CD8-positive, alpha-beta memory T cell (primary cell): ENCODE measurements around the gene ELAVL1. TPM values are rescaled to one million over a fixed set of nuclear protein-coding genes. Genes with fewer than 3 reads are reported as not detected.
A peak's percentile ranks its signal among the peaks of the same experiment; 100 is the strongest.

Source experiments
- CTCF ChIA-PET: fragments of 350-600 bp; sonication (Branson Sonifier 250); formaldehyde crosslinking; loops from one replicate; lab custom pipeline; 2021; ENCODE audit warnings: antibody characterized with exemption; lab: Charles Lee
- POLR2A ChIA-PET: fragments of 350-600 bp; sonication (Branson Sonifier 250); formaldehyde crosslinking; loops from one replicate; lab custom pipeline; 2021; ENCODE audit warnings: antibody characterized with exemption; lab: Charles Lee
- DNase-seq, 5 donors: peaks; one replicate each; pipeline versions ENCODE4 v3.0.0 to v3.0.0-alpha.2; 2020 to 2022; ENCODE audit warnings: mixed read lengths in 1 of 5
- H3K27ac ChIP-seq: one replicate; pipeline ENCODE4 v1.7.0; 2013; ENCODE audit warnings: low read depth, mild to moderate bottlenecking, low read length, moderate library complexity
- H3K27me3 ChIP-seq: 2 replicates; pipeline ENCODE4 v1.7.0; 2013; ENCODE audit warnings: low read length, mild to moderate bottlenecking; ENCODE audit not compliant: insufficient read depth, poor library complexity, severe bottlenecking
- H3K36me3 ChIP-seq: 2 replicates; pipeline ENCODE4 v1.7.0; 2013; ENCODE audit warnings: mild to moderate bottlenecking, low read length, moderate library complexity; ENCODE audit not compliant: insufficient read depth
- H3K4me1 ChIP-seq: 2 replicates; pipeline ENCODE4 v1.7.0; 2013; ENCODE audit warnings: mild to moderate bottlenecking, low read length, moderate library complexity; ENCODE audit not compliant: insufficient read depth
- H3K4me3 ChIP-seq: 2 replicates; pipeline ENCODE4 v1.7.0; 2013; ENCODE audit warnings: mild to moderate bottlenecking, low read length
- H3K9me3 ChIP-seq: 2 replicates; pipeline ENCODE4 v1.7.0; 2013; ENCODE audit warnings: mild to moderate bottlenecking, low read length
- H3K27ac Mint-ChIP-seq, 8 donors: one replicate each; pipeline ENCODE4 v1.8.0; 2020 to 2021; ENCODE audit warnings: mixed read lengths in 8 of 8, mild to moderate bottlenecking in 6 of 8, inconsistent platforms in 3 of 8, moderate library complexity in 3 of 8
- H3K27me3 Mint-ChIP-seq, 2 donors: one replicate each; pipeline ENCODE4 v1.8.0; 2020 to 2021; ENCODE audit warnings: mixed read lengths in 2 of 2, mild to moderate bottlenecking in 1 of 2, moderate library complexity in 1 of 2
- H3K36me3 Mint-ChIP-seq, 3 donors: one replicate each; pipeline ENCODE4 v1.8.0; 2020 to 2021; ENCODE audit warnings: mixed read lengths in 3 of 3, inconsistent platforms in 1 of 3, mild to moderate bottlenecking in 1 of 3
- H3K4me1 Mint-ChIP-seq, 3 donors: one replicate each; pipeline ENCODE4 v1.8.0; 2020 to 2021; ENCODE audit warnings: mixed read lengths in 3 of 3, inconsistent platforms in 1 of 3, mild to moderate bottlenecking in 1 of 3
- H3K4me3 Mint-ChIP-seq, 7 donors: one replicate each; pipeline ENCODE4 v1.8.0; 2020 to 2021; ENCODE audit warnings: mixed read lengths in 7 of 7, mild to moderate bottlenecking in 6 of 7, moderate library complexity in 4 of 7, inconsistent platforms in 2 of 7
- H3K9me3 Mint-ChIP-seq, 5 donors: one replicate each; pipeline ENCODE4 v1.8.0; 2020 to 2022; ENCODE audit warnings: mixed read lengths in 5 of 5, mild to moderate bottlenecking in 3 of 5, moderate library complexity in 2 of 5, inconsistent platforms in 1 of 5
- polyA plus RNA-seq: library from polyadenylated mRNA; unstranded; fragments of 300-500 nt; fragmentation: Illumina TruSeq; gene quantifications from one replicate; pipeline ENCODE4 v1.2.3, GENCODE V29; 2021
- total RNA-seq, 2 experiments: library from RNA; stranded (reverse); gene quantifications; one replicate each; pipeline ENCODE4 v1.2.3, GENCODE V29; 2021

ELAVL1 gene
- total and polyA plus RNA-seq, 3 experiments from 2014 or later: 63.3 to 164 (median 156) TPM

DNA sequence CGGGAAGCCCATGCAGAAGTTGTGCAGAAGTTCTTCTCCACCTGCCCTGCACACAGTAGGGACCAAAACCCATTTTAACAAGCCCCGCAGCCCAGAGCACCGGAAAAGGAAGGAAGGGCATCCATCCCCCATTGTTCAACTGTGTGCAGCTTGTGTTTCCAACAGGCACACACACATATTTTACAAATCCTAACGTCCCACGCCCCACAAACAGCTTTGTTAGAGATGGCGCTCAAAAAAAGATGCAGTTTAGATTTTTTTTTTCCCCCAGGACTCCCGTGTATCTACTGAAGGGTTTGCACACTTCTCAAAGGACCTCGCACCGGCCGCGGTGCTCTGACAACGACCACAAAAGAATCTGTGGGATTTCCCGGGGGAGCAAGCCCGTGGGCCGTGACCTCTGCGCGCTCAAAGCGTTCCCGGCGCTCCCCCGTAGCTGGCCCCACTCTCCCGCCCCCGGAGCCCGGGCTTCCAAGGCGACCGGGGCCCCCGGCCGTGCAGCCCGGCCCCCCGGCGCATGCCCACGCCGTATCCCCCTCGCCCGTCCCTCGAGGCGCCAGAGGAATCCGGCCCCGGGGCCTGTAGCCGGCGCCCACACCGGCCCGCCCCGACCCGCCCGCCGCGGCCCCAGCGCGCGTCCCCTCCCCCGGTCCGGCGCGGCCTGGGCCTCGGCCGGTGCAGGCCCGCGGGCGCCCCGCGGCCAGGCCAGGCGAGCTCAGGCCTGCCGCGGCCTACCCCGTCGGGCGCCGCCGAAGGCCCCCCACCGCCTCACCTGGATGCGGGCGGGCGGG is 523 bp downstream of the ELAVL1 start:
- H3K4me1 Mint-ChIP-seq: peaks cover 39 to 50% (median 45%) of the 10 kb centered on the region in 3 donors
- Histone ChIP-seq H3K4me1 (peaks cover 32% of the 10 kb centered on the region), H3K27me3 (no peaks in the 10 kb centered on the region), H3K9me3 (no peaks in the 10 kb centered on the region), H3K27ac (peak overlapping the region; percentile 48), H3K4me3 (peak overlapping the region; percentile 64), H3K36me3 (no peaks in the 10 kb centered on the region)
- ChIA-PET CTCF (interaction anchor here (3.8 kb wide), 1 partner anchor 60 kb away, joined by 20 read pairs; the partner anchor contains the start of gene TIMM44), POLR2A (interaction anchor here (1.0 to 2.6 kb wide), 3 partner anchors 61 to 143 kb away, joined by 3 to 9 read pairs (median 5); partner anchors contain the start of gene TIMM44)
- peak overlapping the region; percentile 85 to 98 (median 94) for H3K4me3 Mint-ChIP-seq
- peak in 2 of 5 donors; percentile 10 to 23 for DNase-seq
- H3K27me3 Mint-ChIP-seq: peaks cover 0 to 2% of the 10 kb centered on the region in 2 donors
- peaks cover 0 to 17% (median 0%) of the 10 kb centered on the region in 3 donors for H3K36me3 Mint-ChIP-seq
- H3K27ac Mint-ChIP-seq: peak overlapping the region; percentile 82 to 97 (median 90)
- H3K9me3 Mint-ChIP-seq: no peaks in the 10 kb centered on the region

DNA sequence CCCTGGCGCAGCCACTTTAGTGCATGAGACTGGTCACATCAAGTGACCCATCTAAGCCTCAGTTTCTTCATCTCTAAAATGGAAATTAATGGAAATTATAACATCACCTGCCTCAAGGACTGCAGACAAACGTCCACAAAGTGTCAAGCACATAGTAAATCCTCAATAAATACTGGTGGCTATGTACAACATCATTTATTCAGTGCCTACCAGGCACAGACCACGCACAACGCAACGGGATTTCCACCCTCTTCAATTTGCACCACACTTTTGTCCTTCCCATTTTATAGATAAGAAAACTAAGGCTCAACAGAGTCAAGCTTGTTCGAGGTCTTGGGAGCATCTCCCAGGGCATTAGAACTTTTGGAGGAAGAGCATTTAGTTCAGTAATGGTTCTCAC is 1.4 kb downstream of the ELAVL1 start:
- Mint-ChIP-seq H3K9me3 (no peaks in the 10 kb centered on the region), H3K27ac (peak overlapping the region; percentile 46 to 97 (median 86)), H3K4me3 (peak overlapping the region; percentile 85 to 98 (median 94)), H3K4me1 (peaks cover 43 to 55% (median 51%) of the 10 kb centered on the region in 3 donors), H3K27me3 (peaks cover 0 to 2% of the 10 kb centered on the region in 2 donors), H3K36me3 (peaks cover 0 to 22% (median 2%) of the 10 kb centered on the region in 3 donors)
- ChIA-PET POLR2A (no interaction called here), CTCF (interaction anchor here (3.8 kb wide), 1 partner anchor 60 kb away, joined by 20 read pairs; the partner anchor contains the start of gene TIMM44)
- DNase-seq: no peak
- Histone ChIP-seq H3K9me3 (no peaks in the 10 kb centered on the region), H3K27me3 (no peaks in the 10 kb centered on the region), H3K4me1 (peaks cover 32% of the 10 kb centered on the region), H3K36me3 (no peaks in the 10 kb centered on the region), H3K4me3 (peak overlapping the region; percentile 64), H3K27ac (peak overlapping the region; percentile 48)

DNA sequence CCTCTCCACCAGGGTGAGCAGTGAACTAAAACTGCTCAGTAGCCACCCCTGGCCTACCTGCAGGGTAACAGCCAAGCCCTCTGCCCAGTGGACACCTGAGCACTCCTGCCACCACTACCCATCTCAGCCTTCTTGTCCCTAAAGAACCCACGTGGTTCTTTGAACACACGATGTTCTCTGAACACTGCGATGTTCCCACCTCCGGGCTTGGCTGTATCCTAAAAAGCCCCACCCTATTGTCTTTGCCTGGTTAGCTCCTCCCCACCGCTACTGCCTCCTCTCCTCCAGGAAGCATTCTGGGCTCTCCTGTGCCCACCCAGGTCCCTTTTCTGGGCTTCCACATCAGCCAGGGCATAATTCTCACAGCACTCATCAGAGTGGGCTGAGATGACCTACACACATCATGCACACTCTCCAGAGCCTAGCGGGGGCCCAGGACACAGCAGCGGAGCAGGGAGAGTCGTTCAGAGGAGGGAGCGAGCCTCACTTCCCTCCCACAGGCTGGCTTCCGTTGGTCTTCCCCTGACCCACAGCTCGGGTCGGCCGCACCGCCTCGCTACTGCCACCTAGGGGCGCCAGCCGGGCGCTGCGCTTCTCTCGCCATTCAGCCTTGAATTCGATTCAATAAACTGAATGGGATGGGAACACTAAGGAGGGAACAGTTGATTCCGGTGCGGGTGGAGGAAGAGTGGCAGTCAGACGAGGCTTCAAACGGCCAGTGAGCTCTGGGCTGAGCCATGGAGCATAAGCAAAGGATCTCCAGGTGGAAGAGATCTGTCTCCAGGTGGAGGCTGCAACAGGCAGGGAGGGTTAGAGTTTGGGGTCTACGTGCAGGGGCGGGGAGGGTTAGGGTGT is 3.2 kb downstream of the ELAVL1 start:
- Histone ChIP-seq H3K4me3 (peak overlapping the region; percentile 54), H3K4me1 (peaks cover 42% of the 10 kb centered on the region), H3K9me3 (no peaks in the 10 kb centered on the region), H3K27ac (peak overlapping the region; percentile 45), H3K36me3 (no peaks in the 10 kb centered on the region), H3K27me3 (no peaks in the 10 kb centered on the region)
- peaks cover 46 to 68% (median 61%) of the 10 kb centered on the region in 3 donors for H3K4me1 Mint-ChIP-seq
- H3K9me3 Mint-ChIP-seq: no peaks in the 10 kb centered on the region
- H3K36me3 Mint-ChIP-seq: peaks cover 0 to 27% (median 2%) of the 10 kb centered on the region in 3 donors
- ChIA-PET CTCF (interaction anchor here (0.9 to 3.0 kb wide), 11 partner anchors 10 to 193 kb away, joined by 3 to 28 read pairs (median 4); partner anchors contain the start of genes SNAPC2 and TIMM44), POLR2A (interaction anchor here (0.6 to 0.7 kb wide), 3 partner anchors 58 to 253 kb away, joined by 3 to 8 read pairs (median 5); no protein-coding TSS in a partner anchor)
- peaks cover 0 to 2% of the 10 kb centered on the region in 2 donors for H3K27me3 Mint-ChIP-seq
- DNase-seq: peak; percentile 45 to 76 (median 63)
- peak overlapping the region; percentile 69 to 87 (median 78) for H3K4me3 Mint-ChIP-seq
- peak overlapping the region; percentile 79 to 93 (median 88) for H3K27ac Mint-ChIP-seq

DNA sequence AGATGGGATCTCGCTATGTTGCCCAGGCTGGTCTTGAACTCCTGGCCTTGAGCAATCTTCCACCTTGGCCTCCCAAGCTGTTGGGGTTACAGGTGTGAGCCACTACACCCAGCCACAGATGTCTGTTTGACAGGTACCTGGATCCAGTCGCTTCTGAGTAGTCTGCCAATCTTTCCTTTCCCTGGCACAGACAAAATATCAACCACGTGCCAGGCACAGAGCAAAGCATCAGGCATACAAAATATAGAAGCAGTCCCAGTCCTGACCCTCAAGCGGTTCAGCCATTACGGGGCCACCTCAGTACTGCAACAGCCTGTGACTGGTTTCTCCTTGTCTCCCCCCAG is 3.8 kb downstream of the ELAVL1 start:
- Mint-ChIP-seq H3K4me1 (peaks cover 52 to 74% (median 67%) of the 10 kb centered on the region in 3 donors), H3K4me3 (peak overlapping the region in 4 of 7 donors; percentile 72 to 84 (median 77)), H3K27me3 (peaks cover 0 to 2% of the 10 kb centered on the region in 2 donors), H3K36me3 (peaks cover 0 to 31% (median 2%) of the 10 kb centered on the region in 3 donors), H3K9me3 (no peaks in the 10 kb centered on the region), H3K27ac (peak overlapping the region in 6 of 8 donors; percentile 77 to 93 (median 86))
- ChIA-PET CTCF (interaction anchor here (1.1 to 3.0 kb wide), 6 partner anchors 9 to 81 kb away, joined by 3 to 28 read pairs (median 4); partner anchors contain the start of genes SNAPC2 and TIMM44), POLR2A (no interaction called here)
- H3K9me3 ChIP-seq: no peaks in the 10 kb centered on the region
- DNase-seq: no peak
- H3K4me1 ChIP-seq: peaks cover 42% of the 10 kb centered on the region
- H3K27ac ChIP-seq: peak overlapping the region; percentile 45
- no peaks in the 10 kb centered on the region for H3K27me3 ChIP-seq
- H3K4me3 ChIP-seq: peak overlapping the region; percentile 54
- no peaks in the 10 kb centered on the region for H3K36me3 ChIP-seq

DNA sequence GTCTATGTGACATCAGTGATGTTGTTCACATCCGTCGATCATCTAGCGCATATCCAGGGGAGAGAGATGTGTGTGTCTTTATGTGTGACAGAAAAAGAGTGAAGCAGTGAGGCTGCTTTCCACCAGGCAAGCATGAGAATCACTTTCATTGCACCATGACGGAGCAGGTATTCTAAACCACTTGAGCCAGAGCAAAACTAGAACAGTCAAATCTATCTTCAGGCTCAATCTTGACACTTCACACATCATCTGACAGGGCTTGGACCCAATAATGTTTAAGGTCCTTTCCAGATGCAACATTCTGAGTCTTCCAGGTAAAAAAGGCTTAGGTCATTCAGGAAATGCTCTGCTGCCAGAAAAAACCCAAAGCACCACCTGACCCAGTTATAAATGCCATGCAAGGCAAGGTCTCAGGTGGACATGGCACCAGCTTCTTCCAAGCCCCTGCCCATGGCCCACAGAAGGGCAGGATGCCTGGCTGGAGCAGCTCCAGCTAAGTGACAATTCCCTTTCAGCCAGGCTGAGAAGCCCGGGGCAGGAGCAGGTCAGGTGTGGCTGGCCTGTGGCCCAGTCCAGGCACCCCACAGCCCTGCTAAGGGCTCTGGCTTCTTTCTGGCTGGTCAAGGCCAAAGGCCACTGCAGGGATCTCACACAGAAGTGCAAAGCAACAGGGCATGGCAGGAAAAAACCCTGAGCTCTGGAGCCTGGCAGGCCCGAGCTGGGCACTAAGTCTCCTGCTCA is 5.0 kb downstream of the ELAVL1 start:
- peaks cover 42% of the 10 kb centered on the region for H3K4me1 ChIP-seq
- H3K27ac ChIP-seq: no peak overlapping the region
- no peaks in the 10 kb centered on the region for H3K9me3 ChIP-seq
- Mint-ChIP-seq H3K27me3 (peaks cover 0 to 2% of the 10 kb centered on the region in 2 donors), H3K27ac (peak overlapping the region in 3 of 8 donors; percentile 11 to 49 (median 21)), H3K4me1 (peaks cover 54 to 78% (median 74%) of the 10 kb centered on the region in 3 donors), H3K9me3 (no peaks in the 10 kb centered on the region), H3K4me3 (peak overlapping the region in 2 of 7 donors; percentile 27 to 59), H3K36me3 (peaks cover 0 to 33% (median 2%) of the 10 kb centered on the region in 3 donors)
- CTCF ChIA-PET: interaction anchor here (3.0 kb wide), 1 partner anchor 56 kb away, joined by 28 read pairs; the partner anchor contains the start of gene TIMM44
- no peaks in the 10 kb centered on the region for H3K36me3 ChIP-seq
- no peaks in the 10 kb centered on the region for H3K27me3 ChIP-seq
- no peak for DNase-seq
- no peak overlapping the region for H3K4me3 ChIP-seq
- POLR2A ChIA-PET: no interaction called here

DNA sequence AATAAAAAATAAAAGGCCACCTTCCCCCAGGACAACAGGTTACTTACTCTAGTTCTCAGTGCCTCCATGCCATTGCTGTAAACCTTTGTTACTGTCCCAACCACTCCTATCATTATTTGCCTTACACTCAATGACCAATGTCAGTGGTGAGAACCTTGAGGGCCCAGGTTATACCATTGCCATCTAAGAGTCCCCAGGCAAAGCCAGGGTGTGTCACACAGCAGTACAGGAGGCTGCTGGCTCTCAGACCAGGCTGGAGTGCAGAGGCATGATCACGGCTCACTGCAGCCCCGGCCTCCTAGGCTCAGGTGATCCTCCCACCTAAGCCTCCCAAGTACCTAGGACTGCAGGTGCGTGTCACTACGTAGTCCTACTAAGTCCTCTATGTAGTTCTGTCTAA is 6.1 kb downstream of the ELAVL1 start:
- DNase-seq: no peak
- peaks cover 0 to 32% (median 2%) of the 10 kb centered on the region in 3 donors for H3K36me3 Mint-ChIP-seq
- H3K4me3 ChIP-seq: no peak overlapping the region
- H3K9me3 ChIP-seq: no peaks in the 10 kb centered on the region
- ChIA-PET POLR2A (no interaction called here), CTCF (interaction anchor here (1.4 kb wide), 1 partner anchor 55 kb away, joined by 3 read pairs; no protein-coding TSS in a partner anchor)
- no peaks in the 10 kb centered on the region for H3K27me3 ChIP-seq
- no peak overlapping the region for H3K4me3 Mint-ChIP-seq
- H3K36me3 ChIP-seq: no peaks in the 10 kb centered on the region
- H3K27ac ChIP-seq: no peak overlapping the region
- no peaks in the 10 kb centered on the region for H3K9me3 Mint-ChIP-seq
- H3K4me1 ChIP-seq: peaks cover 38% of the 10 kb centered on the region
- H3K27me3 Mint-ChIP-seq: peaks cover 0 to 2% of the 10 kb centered on the region in 2 donors
- no peak overlapping the region for H3K27ac Mint-ChIP-seq
- H3K4me1 Mint-ChIP-seq: peaks cover 56 to 84% (median 79%) of the 10 kb centered on the region in 3 donors
